HepG2 (cell line): ENCODE results near the gene ZNF330. TPM values are rescaled to one million over a fixed set of nuclear protein-coding genes. Genes with fewer than 3 reads are reported as not detected.

Experiments
- ATAC-seq: fragments of 200-7000 bp; cut with Tn5 transposase; 3 replicates; pipeline ENCODE4 v1.9.1; 2020; ENCODE audit warnings: mild to moderate bottlenecking, moderate library complexity
- BruUV-seq: library from RNA; stranded (reverse); fragments of 400-500 nt; replicated peaks from 2 replicates; lab custom pipeline; 2021; lab: Mats Ljungman, UMichigan
- CTCF ChIA-PET: fragments of 300-600 bp; formaldehyde crosslinking; extraction: SDS; loops from one replicate; lab custom pipeline; 2021; ENCODE audit warnings: low total read pairs, inconsistent platforms, low intra/inter-chr PET ratio; lab: Yijun Ruan, JAX
- POLR2A ChIA-PET: fragments of 350-600 bp; sonication (Branson Sonifier 250); formaldehyde crosslinking; loops from one replicate; lab custom pipeline; 2020; ENCODE audit warnings: antibody characterized with exemption, inconsistent platforms; lab: Yijun Ruan, JAX
- DNase-seq: peaks from one replicate; pipeline ENCODE4 v3.0.0-alpha.2; 2015; ENCODE audit warnings: low spot score
- FAIRE-seq: peaks from 3 replicates; lab custom pipeline; 2011; peaks lifted over from hg19 to GRCh38; lab: Jason Lieb, UNC
- H2AFZ ChIP-seq: one replicate; pipeline ENCODE4 v1.6.1; 2011; ENCODE audit warnings: low read length, inconsistent platforms
- H3K27ac ChIP-seq: fragments of 300-600 bp; 3 replicates; pipeline ENCODE4 v1.8.0; 2011; ENCODE audit warnings: mixed run types, mild to moderate bottlenecking, mixed read lengths, low read length, inconsistent platforms; ENCODE audit not compliant: insufficient read depth; ENCODE audit errors: extremely low read length
- H3K27me3 ChIP-seq, 2 experiments: fragments of 200-600 bp in 1 of 2; 2 replicates in 1 of 2; 3 replicates in 1 of 2; pipeline versions ENCODE4 v1.6.0 to v1.8.0; 2011; ENCODE audit warnings: low read length in 2 of 2, mild to moderate bottlenecking in 2 of 2, moderate library complexity in 2 of 2, inconsistent platforms in 1 of 2; ENCODE audit not compliant: insufficient read depth in 2 of 2, control insufficient read depth in 1 of 2
- H3K36me3 ChIP-seq, 2 experiments: fragments of 200-600 bp in 1 of 2; replicated peaks in 1 of 2; 2 replicates in 1 of 2; 3 replicates in 1 of 2; pipeline versions ENCODE4 v1.5.1 to v1.8.0; 2011; ENCODE audit warnings: low read length in 2 of 2, inconsistent platforms in 1 of 2; ENCODE audit not compliant: insufficient read depth in 2 of 2, control insufficient read depth in 1 of 2
- H3K4me1 ChIP-seq: 2 replicates; pipeline ENCODE4 v1.5.1; 2012; ENCODE audit warnings: low read length, inconsistent platforms; ENCODE audit not compliant: insufficient read depth
- H3K4me2 ChIP-seq: 2 replicates; pipeline ENCODE4 v1.6.0; 2011; ENCODE audit warnings: low read depth, low read length, inconsistent platforms
- H3K4me3 ChIP-seq, 3 experiments: fragments of 200-600 bp in 1 of 3; sonication (generic), shearing (Covaris generic) in 1 of 3; replicated peaks in 1 of 3; 2 replicates each; pipeline ENCODE4 v1.5.1; 2011 to 2016; ENCODE audit warnings: low read length in 3 of 3, inconsistent platforms in 2 of 3, low read depth in 2 of 3, mild to moderate bottlenecking in 2 of 3, control low read depth in 1 of 3, mixed read lengths in 1 of 3; ENCODE audit not compliant: insufficient read depth in 1 of 3
- H3K79me2 ChIP-seq: one replicate; pipeline ENCODE4 v1.6.1; 2011; ENCODE audit warnings: low read length, inconsistent platforms; ENCODE audit not compliant: insufficient read depth
- H3K9ac ChIP-seq: 2 replicates; pipeline ENCODE4 v1.6.0; 2011; ENCODE audit warnings: mild to moderate bottlenecking, low read depth, low read length, inconsistent platforms; ENCODE audit not compliant: insufficient read depth
- H3K9me3 ChIP-seq: 2 replicates; pipeline ENCODE4 v1.5.1; 2012; ENCODE audit warnings: mild to moderate bottlenecking, low read length
- H4K20me1 ChIP-seq: 2 replicates; pipeline ENCODE4 v1.6.0; 2011; ENCODE audit warnings: inconsistent platforms, mild to moderate bottlenecking, low read length, moderate library complexity; ENCODE audit not compliant: insufficient read depth
- GABPA ChIP-seq, 2 experiments: IDR thresholded peaks; 2 replicates each; pipeline ENCODE4 v1.6.1; 2011 to 2016; ENCODE audit warnings: low read depth in 2 of 2, low read length in 1 of 2, missing biosample characterization in 1 of 2, missing genetic modification characterization in 1 of 2
- IKZF5 ChIP-seq: IDR thresholded peaks from 2 replicates; pipeline ENCODE4 v1.6.1; 2018; ENCODE audit warnings: missing genetic modification reagents, mild to moderate bottlenecking, missing compliant biosample characterization
- NRL ChIP-seq: sonication (generic); formaldehyde crosslinking; IDR thresholded peaks from 2 replicates; pipeline ENCODE4 v1.5.0; 2020; ENCODE audit warnings: missing genetic modification reagents, mild to moderate bottlenecking, moderate library complexity, borderline replicate concordance
- TFAP4 ChIP-seq: sonication (generic); IDR thresholded peaks from 2 replicates; pipeline ENCODE4 v1.6.1; 2016; ENCODE audit warnings: low read depth, borderline replicate concordance
- ZBTB10 ChIP-seq: sonication (generic); formaldehyde crosslinking; IDR thresholded peaks from 2 replicates; pipeline ENCODE4 v1.4.0; 2020; ENCODE audit warnings: missing genetic modification reagents, borderline replicate concordance
- ZMAT5 ChIP-seq: sonication (generic); formaldehyde crosslinking; IDR thresholded peaks from 2 replicates; pipeline ENCODE4 v1.5.0; 2020; ENCODE audit warnings: mild to moderate bottlenecking, low read depth, missing genetic modification reagents, borderline replicate concordance
- ZNF660 ChIP-seq: sonication (generic); formaldehyde crosslinking; IDR thresholded peaks from 2 replicates; pipeline ENCODE4 v1.5.1; 2020; ENCODE audit warnings: mild to moderate bottlenecking, low read depth, missing genetic modification reagents, borderline replicate concordance
- WGBS: methylation state at CpG from one replicate; pipeline ENCODE4 v1.1.6; 2017; ENCODE audit warnings: low lambda C conversion rate; 5-methylcytosine and 5-hydroxymethylcytosine counted together
- in situ Hi-C: cut with HindIII; loops from 2 replicates; pipeline ENCODE4 v1.10.0; 2017; ENCODE audit warnings: low pct_unique_long_range_greater_than_20kb; ENCODE audit not compliant: extremely low pct_ligation_motif_present
- intact Hi-C: fragments of 100-400 bp; cut with micrococcal nuclease; formaldehyde crosslinking; loops from one replicate; pipeline ENCODE4 v1.10.0; 2022; ENCODE audit not compliant: unreplicated experiment
- polyA plus RNA-seq, 8 experiments: library from polyadenylated mRNA; depleted of rRNA in 3 of 8; stranded (reverse) in 7 of 8; unstranded in 1 of 8; fragments of >200 nt; fragmentation: Illumina TruSeq in 4 of 8; extraction: Trizol in 4 of 8; gene quantifications; 2 replicates each; pipeline versions ENCODE4 v1.2.1 to v1.2.3, GENCODE V29; 2011 to 2016; ENCODE audit warnings: low read depth in 4 of 8, missing spikeins in 1 of 8, mixed read lengths in 1 of 8; ENCODE audit not compliant: insufficient read depth in 1 of 8
- total RNA-seq, 5 experiments: library from RNA; depleted of rRNA; stranded (reverse); fragments of >200 nt; fragmentation: Illumina TruSeq; extraction: Trizol; gene quantifications; 2 replicates each; pipeline ENCODE4 v1.2.3, GENCODE V29; 2016; ENCODE audit warnings: low read depth in 1 of 5

ZNF330 gene
- total and polyA plus RNA-seq, 2 of the 13 experiments (the other 11 are each of a cell fraction or from before 2014, with no cell fraction given), result 23.3 to 43.4 TPM

GRCh38 chr4:141213550-141213991 lies 7.1 kb upstream of the ZNF330 start:
- ChIA-PET CTCF (no interaction called here), POLR2A (no interaction called here)

GRCh38 chr4:141215030-141215429 lies 5.7 kb upstream of the ZNF330 start:
- Histone ChIP-seq H3K36me3 (no peaks in the 10 kb centered on the region), H3K9me3 (no peaks in the 10 kb centered on the region), H2AFZ (no peak overlapping the region), H3K27me3 (no peaks in the 10 kb centered on the region; a peak in 1 of 5 replicates), H3K4me2 (no peak overlapping the region), H3K79me2 (no peaks in the 10 kb centered on the region), H3K4me1 (peaks cover 1% of the 10 kb centered on the region), H3K4me3 (no peak overlapping the region), H4K20me1 (no peaks in the 10 kb centered on the region), H3K27ac (no peak overlapping the region), H3K9ac (no peak overlapping the region)
- ATAC-seq (no peak), DNase-seq (no peak), FAIRE-seq (no peak)
- in situ Hi-C loops (no loop called here), intact Hi-C loops (no loop called here)
- ChIA-PET POLR2A (no interaction called here), CTCF (no interaction called here)
- BruUV-seq, result no TSS peak
- TF ChIP-seq ZNF660 (no peak), GABPA (IDR thresholded peaks at IDR 0.05; ENCODE audit: low read depth, low read length) (no peak), GABPA (CRISPR knock-in tag; IDR thresholded peaks at IDR 0.05; ENCODE audit: low read depth) (no peak), ZMAT5 (CRISPR knock-in tag) (no peak), ZBTB10 (CRISPR knock-in tag) (no peak), NRL (no peak)

More at GRCh38 chr4:141213550-141213991, 7.1 kb upstream of the ZNF330 start:
- in situ Hi-C loops, result no loop called here
- Histone ChIP-seq H3K36me3 (no peaks in the 10 kb centered on the region), H3K27me3 (no peaks in the 10 kb centered on the region), H3K9ac (no peak overlapping the region), H3K9me3 (no peaks in the 10 kb centered on the region), H3K79me2 (no peaks in the 10 kb centered on the region), H4K20me1 (no peaks in the 10 kb centered on the region), H3K4me3 (no peak overlapping the region), H3K4me1 (no peaks in the 10 kb centered on the region), H3K4me2 (no peak overlapping the region), H3K27ac (no peak overlapping the region), H2AFZ (no peak overlapping the region)
- DNase-seq (no peak), ATAC-seq (no peak), FAIRE-seq (no peak)
- no TSS peak for BruUV-seq
- intact Hi-C loops, result no loop called here
- no peak for TF ChIP-seq TFAP4
- TF ChIP-seq IKZF5, result no peak
- 60% methylated on average over 1 of the region's 26 CpGs for WGBS
